GM12878 (cell line): ENCODE results near the gene TRIM69. TPM values are rescaled to one million over a fixed set of nuclear protein-coding genes. Genes with fewer than 3 reads are reported as not detected.

Experiments
- ATAC-seq: fragments of 200-7000 bp; cut with Tn5 transposase; 3 replicates; pipeline ENCODE4 v1.9.1; 2020; ENCODE audit warnings: mild to moderate bottlenecking, moderate library complexity
- BruUV-seq: library from RNA; stranded (reverse); fragments of 400-500 nt; replicated peaks from 2 replicates; lab custom pipeline; 2021; lab: Mats Ljungman, UMichigan
- CTCF ChIA-PET: fragments of 300-600 bp; sonication (Branson Sonifier 250); formaldehyde crosslinking; extraction: SDS; loops from one replicate; lab custom pipeline; 2021; ENCODE audit warnings: inconsistent platforms; lab: Yijun Ruan, JAX
- POLR2A ChIA-PET: fragments of 350-600 bp; formaldehyde crosslinking; extraction: SDS; loops from one replicate; lab custom pipeline; 2021; ENCODE audit warnings: inconsistent platforms; lab: Charles Lee
- RAD21 ChIA-PET: fragments of 300-600 bp; sonication (Branson Sonifier 250); formaldehyde crosslinking; loops from one replicate; lab custom pipeline; 2023; ENCODE audit warnings: antibody characterized with exemption; ENCODE audit not compliant: unreplicated experiment; lab: Charles Lee
- SMC1A ChIA-PET: fragments of 300-600 bp; sonication (Branson Sonifier 250); formaldehyde crosslinking; loops from one replicate; lab custom pipeline; 2023; ENCODE audit not compliant: unreplicated experiment, uncharacterized antibody; lab: Charles Lee
- DNase-seq: peaks from one replicate; pipeline ENCODE4 v3.0.0-alpha.2; 2011; ENCODE audit warnings: low read depth, low spot score
- FAIRE-seq: peaks from 3 replicates; lab custom pipeline; 2011; peaks lifted over from hg19 to GRCh38; lab: Jason Lieb, UNC
- H2AFZ ChIP-seq: 2 replicates; pipeline ENCODE4 v1.6.0; 2011; ENCODE audit warnings: low read depth, low read length, control low read depth; ENCODE audit not compliant: control insufficient read depth
- H3K27ac ChIP-seq: 2 replicates; pipeline ENCODE4 v1.5.1; 2011; ENCODE audit warnings: control low read depth; ENCODE audit not compliant: control insufficient read depth, insufficient read depth
- H3K27me3 ChIP-seq, 2 experiments: replicated peaks in 1 of 2; 2 replicates each; pipeline versions ENCODE4 v1.6.0 to v1.6.1; 2011; ENCODE audit warnings: low read length in 1 of 2; ENCODE audit not compliant: control insufficient read depth in 2 of 2, insufficient read depth in 2 of 2
- H3K36me3 ChIP-seq, 2 experiments: 2 replicates each; pipeline ENCODE4 v1.5.1; 2011; ENCODE audit warnings: low read length in 1 of 2; ENCODE audit not compliant: control insufficient read depth in 2 of 2, insufficient read depth in 2 of 2
- H3K4me1 ChIP-seq: 2 replicates; pipeline ENCODE4 v1.6.1; 2011; ENCODE audit warnings: mild to moderate bottlenecking, low read length, moderate library complexity, mixed read lengths; ENCODE audit not compliant: control insufficient read depth, insufficient read depth
- H3K4me2 ChIP-seq: 2 replicates; pipeline ENCODE4 v1.6.0; 2011; ENCODE audit warnings: control low read depth; ENCODE audit not compliant: control insufficient read depth, insufficient read depth
- H3K4me3 ChIP-seq: fragments of 200-600 bp; sonication (generic); 2 replicates; pipeline ENCODE4 v1.5.1; 2016
- H3K79me2 ChIP-seq: 2 replicates; pipeline ENCODE4 v1.6.0; 2011; ENCODE audit warnings: low read length; ENCODE audit not compliant: control insufficient read depth, insufficient read depth
- H3K9ac ChIP-seq: 2 replicates; pipeline ENCODE4 v1.8.0; 2011; ENCODE audit warnings: low read length, control low read depth, mixed read lengths; ENCODE audit not compliant: control insufficient read depth, insufficient read depth
- H3K9me3 ChIP-seq: replicated peaks from 3 replicates; pipeline ENCODE4 v1.5.1; 2011; ENCODE audit warnings: mild to moderate bottlenecking, low read length; ENCODE audit not compliant: control insufficient read depth, insufficient read depth
- H4K20me1 ChIP-seq: 2 replicates; pipeline ENCODE4 v1.6.0; 2011; ENCODE audit not compliant: control insufficient read depth, insufficient read depth
- CBFB ChIP-seq: IDR thresholded peaks from 2 replicates; pipeline ENCODE4 v1.6.1; 2016; ENCODE audit warnings: antibody characterized with exemption, low read depth
- FOS ChIP-seq: IDR thresholded peaks from 3 replicates; pipeline ENCODE4 v1.6.1; 2011; ENCODE audit warnings: borderline replicate concordance; ENCODE audit not compliant: insufficient read length; ENCODE audit errors: extremely low read depth
- HDGF ChIP-seq: fragments of 450-650 bp; IDR thresholded peaks from 2 replicates; pipeline ENCODE4 v1.6.1; 2016; ENCODE audit warnings: antibody characterized with exemption
- LARP7 ChIP-seq: fragments of 450-650 bp; IDR thresholded peaks from 2 replicates; pipeline ENCODE4 v1.6.1; 2017; ENCODE audit warnings: mild to moderate bottlenecking
- POLR2AphosphoS5 ChIP-seq: IDR thresholded peaks from 2 replicates; pipeline ENCODE4 v1.6.1; 2011; ENCODE audit warnings: mild to moderate bottlenecking, low read length, inconsistent platforms
- SMARCA5 ChIP-seq: fragments of 450-650 bp; IDR thresholded peaks from 2 replicates; pipeline ENCODE4 v1.6.1; 2017; ENCODE audit warnings: mild to moderate bottlenecking
- SREBF2 ChIP-seq: IDR thresholded peaks from 2 replicates; pipeline ENCODE4 v1.6.1; 2012; ENCODE audit warnings: mild to moderate bottlenecking, low read length
- STAT3 ChIP-seq: IDR thresholded peaks from 2 replicates; pipeline ENCODE4 v1.6.1; 2011; ENCODE audit warnings: low read depth, low read length, improper control_type of control experiment
- TAF1 ChIP-seq: IDR thresholded peaks from 2 replicates; pipeline ENCODE4 v1.6.1; 2011; ENCODE audit warnings: mild to moderate bottlenecking, low read depth, low read length, borderline replicate concordance
- TARDBP ChIP-seq: IDR thresholded peaks from 2 replicates; pipeline ENCODE4 v1.6.1; 2016; ENCODE audit warnings: borderline replicate concordance
- TCF12 ChIP-seq: IDR thresholded peaks from 2 replicates; pipeline ENCODE4 v1.6.1; 2011; ENCODE audit warnings: low read depth, mild to moderate bottlenecking, low read length
- ZNF24 ChIP-seq: fragments of 450-650 bp; IDR thresholded peaks from 2 replicates; pipeline ENCODE4 v1.6.1; 2017; ENCODE audit warnings: antibody characterized with exemption, mild to moderate bottlenecking
- WGBS: methylation state at CpG from one replicate; pipeline ENCODE4 v1.1.6; 2016; ENCODE audit warnings: low lambda C conversion rate; ENCODE audit not compliant: insufficient replicate concordance, insufficient coverage; ENCODE audit errors: missing lambda C conversion rate; 5-methylcytosine and 5-hydroxymethylcytosine counted together
- in situ Hi-C: fragments of 300-500 bp; cut with MboI; formaldehyde crosslinking; loops from 9 replicates; pipeline ENCODE4 v1.14.3; 2018; ENCODE audit warnings: mixed read lengths
- intact Hi-C: fragments of 100-400 bp; cut with micrococcal nuclease; formaldehyde crosslinking; loops from one replicate; pipeline ENCODE4 v1.14.2; 2022; ENCODE audit not compliant: unreplicated experiment
- polyA plus RNA-seq, 11 experiments: library from polyadenylated mRNA; depleted of rRNA in 4 of 11; unstranded in 6 of 11; stranded (reverse) in 5 of 11; fragments of >200 nt; fragmentation: Nextera tagmentation in 4 of 11; fragmentation: Illumina TruSeq in 1 of 11; extraction: Ambion mirVana in 4 of 11; extraction: Trizol in 1 of 11; gene quantifications; 1 replicate in 1 of 11; 2 replicates in 10 of 11; pipeline versions ENCODE4 v1.2.1 to v1.2.3, GENCODE V29; 2011 to 2016; ENCODE audit warnings: inconsistent platforms in 2 of 11, missing spikeins in 2 of 11, low read depth in 1 of 11
- total RNA-seq, 4 experiments: library from RNA; depleted of rRNA in 3 of 4; stranded (reverse); fragments of >200 nt in 3 of 4; fragmentation: Illumina TruSeq in 1 of 4; extraction: Trizol in 1 of 4; gene quantifications; 2 replicates each; pipeline versions ENCODE4 v1.2.1 to v1.2.3, GENCODE V29; 2013 to 2021
- TF ChIP-seq, protein P1 (sequence below): fragments of 450-650 bp; IDR thresholded peaks from 2 replicates; pipeline ENCODE4 v1.6.1; 2017; ENCODE audit warnings: mild to moderate bottlenecking, low read depth, inconsistent platforms; ENCODE audit not compliant: poor library complexity, severe bottlenecking
- TF ChIP-seq, protein P2 (sequence below): IDR thresholded peaks from 2 replicates; pipeline ENCODE4 v1.6.1; 2011; ENCODE audit warnings: low read depth, low read length, improper control_type of control experiment, borderline replicate concordance
- TF ChIP-seq, protein P3 (sequence below): IDR thresholded peaks from 2 replicates; pipeline ENCODE4 v1.6.1; 2011; ENCODE audit warnings: low read depth, mild to moderate bottlenecking, low read length, moderate library complexity, borderline replicate concordance; ENCODE audit errors: extremely low read depth

Gene TRIM69
- total and polyA plus RNA-seq, 10 of the 15 experiments (the other 5 are each of a cell fraction or from before 2014, with no cell fraction given) = 11.2 to 52.7 (median 37.8) TPM

DNA sequence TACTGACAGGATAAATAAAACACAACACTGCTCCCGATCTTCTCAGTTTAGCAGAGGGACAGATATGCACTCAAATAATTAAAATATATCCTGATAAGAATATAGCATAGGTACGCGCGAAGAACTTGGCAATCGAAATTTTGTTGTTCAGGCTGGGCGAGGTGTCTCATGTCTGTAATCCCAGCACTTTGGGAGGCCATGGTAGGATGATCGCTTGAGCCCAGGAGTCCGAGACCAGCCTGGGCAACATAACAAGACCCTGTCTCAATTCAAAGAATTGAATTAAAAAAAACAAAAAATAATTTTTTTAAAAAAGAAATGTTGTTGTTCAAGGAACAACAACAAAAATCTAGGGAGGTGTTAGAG, 17.4 kb upstream of the TRIM69 start:
- Histone ChIP-seq H3K27ac (peak overlapping the region; percentile 83), H3K4me3 (no peak overlapping the region), H3K9ac (peak overlapping the region; percentile 59; the same call in 1 of the 2 replicates), H3K4me2 (0 out of 2 replicates have a peak overlapping the region, but pooled peaks have one; percentile 26), H3K27me3 (no peaks in the 10 kb centered on the region), H4K20me1 (peaks cover 25% of the 10 kb centered on the region), H3K9me3 (no peaks in the 10 kb centered on the region), H3K4me1 (peaks cover 77% of the 10 kb centered on the region), H3K79me2 (peaks cover 63% of the 10 kb centered on the region), H2AFZ (no peak overlapping the region), H3K36me3 (peaks cover 19 to 48% of the 10 kb centered on the region in 2 experiments)
- whole genome bisulfite sequencing = 56% methylated on average over 8 of the region's 8 CpGs
- ChIA-PET CTCF (interaction anchor here (1.3 to 14.3 kb wide), 4 partner anchors 9 to 141 kb away, joined by 3 to 278 read pairs (median 178); partner anchors contain the start of genes SPG11 and TRIM69), SMC1A (interaction anchor here (0.9 to 19.0 kb wide), 4 partner anchors 9 to 120 kb away, joined by 3 to 637 read pairs (median 47); partner anchors contain the start of genes PATL2, SPG11 and TRIM69), POLR2A (interaction anchor here (0.8 to 24.8 kb wide), 4 partner anchors 7 to 54 kb away, joined by 3 to 718 read pairs (median 167); partner anchors contain the start of genes B2M, PATL2, SPG11 and TRIM69), RAD21 (interaction anchor here (1.1 to 18.4 kb wide), 3 partner anchors 8 to 55 kb away, joined by 6 to 653 read pairs (median 10); partner anchors contain the start of genes B2M, PATL2, SPG11 and TRIM69)
- FAIRE-seq = no peak
- DNase-seq = no peak
- in situ Hi-C loops = no loop called here
- ATAC-seq = no peak
- intact Hi-C loops = no loop called here
- BruUV-seq = no TSS peak
- no peak for TF ChIP-seq LARP7
- TF ChIP-seq CBFB = no peak
- TF ChIP-seq TAF1 = no peak
- TF ChIP-seq POLR2AphosphoS5 = no peak; the same call in 1 of the 2 replicates
- TF ChIP-seq SREBF2 = no peak
- TF ChIP-seq, protein P1, sequence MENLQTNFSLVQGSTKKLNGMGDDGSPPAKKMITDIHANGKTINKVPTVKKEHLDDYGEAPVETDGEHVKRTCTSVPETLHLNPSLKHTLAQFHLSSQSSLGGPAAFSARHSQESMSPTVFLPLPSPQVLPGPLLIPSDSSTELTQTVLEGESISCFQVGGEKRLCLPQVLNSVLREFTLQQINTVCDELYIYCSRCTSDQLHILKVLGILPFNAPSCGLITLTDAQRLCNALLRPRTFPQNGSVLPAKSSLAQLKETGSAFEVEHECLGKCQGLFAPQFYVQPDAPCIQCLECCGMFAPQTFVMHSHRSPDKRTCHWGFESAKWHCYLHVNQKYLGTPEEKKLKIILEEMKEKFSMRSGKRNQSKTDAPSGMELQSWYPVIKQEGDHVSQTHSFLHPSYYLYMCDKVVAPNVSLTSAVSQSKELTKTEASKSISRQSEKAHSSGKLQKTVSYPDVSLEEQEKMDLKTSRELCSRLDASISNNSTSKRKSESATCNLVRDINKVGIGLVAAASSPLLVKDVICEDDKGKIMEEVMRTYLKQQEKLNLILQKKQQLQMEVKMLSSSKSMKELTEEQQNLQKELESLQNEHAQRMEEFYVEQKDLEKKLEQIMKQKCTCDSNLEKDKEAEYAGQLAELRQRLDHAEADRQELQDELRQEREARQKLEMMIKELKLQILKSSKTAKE = no peak
- no peak for TF ChIP-seq SMARCA5
- TF ChIP-seq STAT3 = no peak
- no peak for TF ChIP-seq HDGF
- no peak for TF ChIP-seq TCF12
- TF ChIP-seq ZNF24 = no peak
- no peak for TF ChIP-seq TARDBP
- TF ChIP-seq FOS = no peak
- TF ChIP-seq, protein P2, sequence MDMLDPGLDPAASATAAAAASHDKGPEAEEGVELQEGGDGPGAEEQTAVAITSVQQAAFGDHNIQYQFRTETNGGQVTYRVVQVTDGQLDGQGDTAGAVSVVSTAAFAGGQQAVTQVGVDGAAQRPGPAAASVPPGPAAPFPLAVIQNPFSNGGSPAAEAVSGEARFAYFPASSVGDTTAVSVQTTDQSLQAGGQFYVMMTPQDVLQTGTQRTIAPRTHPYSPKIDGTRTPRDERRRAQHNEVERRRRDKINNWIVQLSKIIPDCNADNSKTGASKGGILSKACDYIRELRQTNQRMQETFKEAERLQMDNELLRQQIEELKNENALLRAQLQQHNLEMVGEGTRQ = no peak
- TF ChIP-seq, protein P3, sequence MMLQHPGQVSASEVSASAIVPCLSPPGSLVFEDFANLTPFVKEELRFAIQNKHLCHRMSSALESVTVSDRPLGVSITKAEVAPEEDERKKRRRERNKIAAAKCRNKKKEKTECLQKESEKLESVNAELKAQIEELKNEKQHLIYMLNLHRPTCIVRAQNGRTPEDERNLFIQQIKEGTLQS = no peak
